Suprapubic skin (tissue), 3 donors: ENCODE data around the gene DAD1.

ENCODE experiments used
- CTCF ChIP-seq, 2 donors: fragments of 200-600 bp in 1 of 2; fragments of 450-650 bp in 1 of 2; sonication (generic) in 1 of 2; IDR thresholded peaks; one replicate each; pipeline ENCODE4 v1.5.1; 2016 to 2019; ENCODE audit warnings: antibody characterized with exemption in 2 of 2, mild to moderate bottlenecking in 1 of 2, moderate library complexity in 1 of 2
- POLR2A ChIP-seq, 2 donors: fragments of 450-650 bp; IDR thresholded peaks; one replicate each; pipeline ENCODE4 v1.6.1; 2017; ENCODE audit warnings: antibody characterized with exemption in 2 of 2, mild to moderate bottlenecking in 2 of 2, moderate library complexity in 2 of 2

DNA sequence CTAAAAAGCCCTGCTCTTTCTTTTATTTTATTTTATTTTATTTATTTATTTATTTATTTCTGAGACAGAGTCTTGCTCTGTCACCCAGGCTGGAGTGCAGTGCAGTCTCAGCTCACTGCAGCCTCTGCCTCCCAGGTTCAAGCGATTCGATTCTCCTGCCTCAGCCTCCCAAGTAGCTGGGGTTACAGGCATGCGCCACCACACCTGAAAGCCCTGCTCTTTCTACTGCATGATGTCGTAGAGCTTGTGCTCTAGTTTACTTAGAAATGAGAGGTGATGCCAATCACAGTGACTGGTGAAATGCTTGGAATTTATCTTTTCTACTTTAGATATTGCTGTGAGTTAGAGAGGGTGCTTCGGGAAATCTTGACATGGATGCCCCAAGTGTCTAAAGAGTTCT is 54.5 kb downstream of the DAD1 start:
- TF ChIP-seq POLR2A (IDR thresholded peaks at IDR 0.05) = no peak
- TF ChIP-seq CTCF (IDR thresholded peaks at IDR 0.05) = no peak
